BE2C (cell line): Measurements from ENCODE around the gene BCL11A.

Source experiments
- DNase-seq: peaks from one replicate; pipeline ENCODE4 v3.0.0-alpha.2; 2020
- H3K27me3 ChIP-seq: fragments of 250-450 bp; sonication (Bioruptor Pico); 2 replicates; pipeline ENCODE4 v1.5.1; 2020; ENCODE audit warnings: mild to moderate bottlenecking
- H3K36me3 ChIP-seq: fragments of 250-450 bp; sonication (Bioruptor Pico); 2 replicates; pipeline ENCODE4 v1.5.1; 2020; ENCODE audit warnings: mild to moderate bottlenecking
- H3K4me1 ChIP-seq: fragments of 250-450 bp; sonication (Bioruptor Pico); 2 replicates; pipeline ENCODE4 v1.5.1; 2020
- H3K4me3 ChIP-seq: 2 replicates; pipeline ENCODE4 v1.5.1; 2011; ENCODE audit warnings: low read depth, low read length
- H3K9me3 ChIP-seq: fragments of 250-450 bp; sonication (Bioruptor Pico); 2 replicates; pipeline ENCODE4 v1.5.1; 2020
- TF ChIP-seq, protein P1 (sequence below): IDR thresholded peaks from 2 replicates; pipeline ENCODE4 v1.5.1; 2012; ENCODE audit warnings: mild to moderate bottlenecking, low read depth, low read length

Gene BCL11A

GRCh38 chr2:60523963-60524362, 29.5 kb downstream of the BCL11A start:
- DNase-seq = no peak
- TF ChIP-seq, protein P1, sequence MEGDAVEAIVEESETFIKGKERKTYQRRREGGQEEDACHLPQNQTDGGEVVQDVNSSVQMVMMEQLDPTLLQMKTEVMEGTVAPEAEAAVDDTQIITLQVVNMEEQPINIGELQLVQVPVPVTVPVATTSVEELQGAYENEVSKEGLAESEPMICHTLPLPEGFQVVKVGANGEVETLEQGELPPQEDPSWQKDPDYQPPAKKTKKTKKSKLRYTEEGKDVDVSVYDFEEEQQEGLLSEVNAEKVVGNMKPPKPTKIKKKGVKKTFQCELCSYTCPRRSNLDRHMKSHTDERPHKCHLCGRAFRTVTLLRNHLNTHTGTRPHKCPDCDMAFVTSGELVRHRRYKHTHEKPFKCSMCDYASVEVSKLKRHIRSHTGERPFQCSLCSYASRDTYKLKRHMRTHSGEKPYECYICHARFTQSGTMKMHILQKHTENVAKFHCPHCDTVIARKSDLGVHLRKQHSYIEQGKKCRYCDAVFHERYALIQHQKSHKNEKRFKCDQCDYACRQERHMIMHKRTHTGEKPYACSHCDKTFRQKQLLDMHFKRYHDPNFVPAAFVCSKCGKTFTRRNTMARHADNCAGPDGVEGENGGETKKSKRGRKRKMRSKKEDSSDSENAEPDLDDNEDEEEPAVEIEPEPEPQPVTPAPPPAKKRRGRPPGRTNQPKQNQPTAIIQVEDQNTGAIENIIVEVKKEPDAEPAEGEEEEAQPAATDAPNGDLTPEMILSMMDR = no peak
- H3K4me3 ChIP-seq = no peak overlapping the region
- H3K27me3 ChIP-seq = no peaks in the 10 kb centered on the region
- no peaks in the 10 kb centered on the region for H3K9me3 ChIP-seq
- no peaks in the 10 kb centered on the region for H3K4me1 ChIP-seq
- no peaks in the 10 kb centered on the region for H3K36me3 ChIP-seq

DNA sequence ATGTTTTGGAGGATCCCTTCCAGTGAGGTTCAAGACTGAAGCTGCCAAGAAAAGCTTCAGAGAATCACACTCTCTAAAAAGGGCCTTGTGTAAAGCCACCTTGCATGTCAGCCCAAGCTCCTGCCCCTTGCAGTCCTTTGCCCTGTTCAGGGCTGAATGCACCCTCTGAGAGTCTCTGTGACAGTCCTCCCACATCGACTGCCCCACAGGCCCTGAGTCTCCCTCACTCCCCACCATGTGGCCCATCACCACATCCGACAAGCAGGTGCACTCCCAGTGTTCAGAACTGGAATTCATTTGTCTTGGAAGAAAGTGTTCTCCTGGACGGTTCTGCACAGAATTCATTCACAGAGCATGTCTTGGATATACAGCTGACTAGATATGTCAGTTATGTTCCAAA, 31.0 kb downstream of the BCL11A start:
- Histone ChIP-seq H3K4me3 (no peak overlapping the region), H3K36me3 (no peaks in the 10 kb centered on the region), H3K4me1 (no peaks in the 10 kb centered on the region), H3K27me3 (no peaks in the 10 kb centered on the region), H3K9me3 (no peaks in the 10 kb centered on the region)
- DNase-seq = no peak
- TF ChIP-seq, protein P1 = no peak

- H3K9me3 ChIP-seq = no peaks in the 10 kb centered on the region
- no peaks in the 10 kb centered on the region for H3K4me1 ChIP-seq
- H3K36me3 ChIP-seq = no peaks in the 10 kb centered on the region
- H3K4me3 ChIP-seq = no peak overlapping the region
- DNase-seq = no peak
- no peaks in the 10 kb centered on the region for H3K27me3 ChIP-seq
- TF ChIP-seq, protein P1 = no peak
Measured at GRCh38 chr2:60521626-60522025, 31.8 kb downstream of the BCL11A start.

DNA sequence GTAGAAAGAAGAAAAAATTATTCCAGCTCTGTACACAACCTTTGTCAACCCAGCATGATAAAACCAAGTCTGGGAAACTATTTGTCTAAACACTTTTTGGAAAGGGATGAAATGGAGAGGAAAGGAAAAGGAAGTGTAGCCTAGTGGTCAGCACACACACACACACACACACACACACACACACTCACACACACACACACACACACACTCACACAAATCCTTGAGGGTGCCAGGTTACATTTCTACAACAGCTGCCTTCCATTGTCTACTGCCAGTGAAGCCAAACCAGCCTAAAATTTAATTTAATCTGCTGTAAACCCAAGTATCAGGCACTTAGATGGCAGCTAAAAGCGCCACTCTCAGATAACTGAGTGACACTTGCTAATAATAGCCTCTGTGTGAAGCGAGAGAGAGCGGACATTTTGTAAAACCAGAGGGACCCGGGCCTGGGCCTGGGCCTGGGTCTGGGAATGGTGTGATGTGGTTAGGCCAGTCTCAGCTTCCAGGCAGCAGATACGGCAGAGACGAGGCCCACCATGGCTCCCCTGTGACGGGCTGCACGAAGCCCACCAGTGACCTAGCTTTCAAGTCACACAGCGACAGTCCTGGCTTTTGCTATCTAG, 32.4 kb downstream of the BCL11A start:
- Histone ChIP-seq H3K4me3 (no peak overlapping the region), H3K4me1 (no peaks in the 10 kb centered on the region), H3K36me3 (no peaks in the 10 kb centered on the region), H3K27me3 (no peaks in the 10 kb centered on the region), H3K9me3 (no peaks in the 10 kb centered on the region)
- DNase-seq = no peak
- TF ChIP-seq, protein P1 = no peak

DNA sequence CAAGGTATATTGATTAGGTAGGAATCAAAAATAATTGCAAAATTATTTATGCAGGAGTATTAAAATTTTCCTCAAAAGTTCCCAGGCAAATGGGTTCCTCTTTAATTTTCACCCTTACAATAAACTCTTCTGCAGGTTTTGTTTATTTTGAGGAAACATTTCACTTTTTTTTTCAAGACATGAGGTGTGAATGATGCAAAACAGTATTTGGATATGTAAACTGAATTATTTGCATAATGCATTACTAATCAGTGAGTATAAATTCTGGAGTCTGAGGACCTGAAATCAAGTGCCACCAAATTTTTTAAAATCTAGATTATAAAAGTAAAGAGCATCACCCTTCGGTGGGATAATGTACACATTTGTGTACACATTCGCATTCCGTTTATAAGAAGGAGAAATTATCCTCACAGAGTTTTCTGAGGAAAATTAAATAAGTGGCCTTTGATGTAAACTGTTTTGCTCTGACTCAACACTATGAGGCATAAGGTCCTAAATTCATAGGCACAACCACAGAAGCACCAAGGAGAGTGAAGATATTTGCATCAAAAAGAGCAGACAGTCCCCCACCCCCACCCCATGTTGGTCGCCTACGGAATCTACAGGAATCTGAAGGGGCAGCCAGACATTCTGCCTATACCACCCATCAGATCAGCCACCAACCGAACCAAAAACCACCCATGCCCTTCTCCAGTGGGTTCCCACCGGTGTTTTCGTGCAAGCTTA, 33.1 kb downstream of the BCL11A start:
- no peaks in the 10 kb centered on the region for H3K27me3 ChIP-seq
- no peak for DNase-seq
- no peak overlapping the region for H3K4me3 ChIP-seq
- no peaks in the 10 kb centered on the region for H3K9me3 ChIP-seq
- TF ChIP-seq, protein P1 = no peak
- H3K36me3 ChIP-seq = no peaks in the 10 kb centered on the region
- H3K4me1 ChIP-seq = no peaks in the 10 kb centered on the region

- Histone ChIP-seq H3K4me3 (no peak overlapping the region), H3K9me3 (no peaks in the 10 kb centered on the region), H3K27me3 (no peaks in the 10 kb centered on the region), H3K36me3 (no peaks in the 10 kb centered on the region), H3K4me1 (no peaks in the 10 kb centered on the region)
- no peak for DNase-seq
- TF ChIP-seq, protein P1 = no peak
Measured at GRCh38 chr2:60519231-60519863, 34.1 kb downstream of the BCL11A start.
